ENCODE results near the gene PRR35. TPM values are rescaled to one million over a fixed set of nuclear protein-coding genes. Genes with fewer than 3 reads are reported as not detected.
A peak's percentile ranks its signal among the peaks of the same experiment; 100 is the strongest.

PRR35 gene
- total RNA-seq, 1 donor from 2014 or later, result 0.25 TPM

- no peaks in the 10 kb centered on the region for H3K27me3 Mint-ChIP-seq (ENCODE audit: low read depth)
- peak overlapping the region; percentile 82 for H3K4me3 Mint-ChIP-seq
- H3K4me1 Mint-ChIP-seq, result peaks cover 25% of the 10 kb centered on the region
- H3K27ac Mint-ChIP-seq, result peak overlapping the region; percentile 60
- no peak for TF ChIP-seq CTCF (IDR thresholded peaks at IDR 0.05; ENCODE audit: unreplicated experiment)
- no peak for DNase-seq (ENCODE audit: low spot score in 2 of 2, unreplicated experiment in 2 of 2)
- no peaks in the 10 kb centered on the region for H3K9me3 Mint-ChIP-seq
- no peaks in the 10 kb centered on the region for H3K36me3 Mint-ChIP-seq
These were observed 34.5 kb upstream of the PRR35 start for GRCh38 chr16:525520-526180.

GRCh38 chr16:526181-527014 lies 33.8 kb upstream of the PRR35 start:
- no peaks in the 10 kb centered on the region for H3K27me3 Mint-ChIP-seq (ENCODE audit: low read depth)
- DNase-seq (ENCODE audit: low spot score in 2 of 2, unreplicated experiment in 2 of 2), result peak in 1 of 2 experiments; percentile 67
- no peak for TF ChIP-seq CTCF (IDR thresholded peaks at IDR 0.05; ENCODE audit: unreplicated experiment)
- no peaks in the 10 kb centered on the region for H3K36me3 Mint-ChIP-seq
- peaks cover 25% of the 10 kb centered on the region for H3K4me1 Mint-ChIP-seq
- H3K27ac Mint-ChIP-seq, result peak overlapping the region; percentile 98
- H3K4me3 Mint-ChIP-seq, result peak overlapping the region; percentile 82
- no peaks in the 10 kb centered on the region for H3K9me3 Mint-ChIP-seq

- no peaks in the 10 kb centered on the region for H3K9me3 Mint-ChIP-seq
- peak; percentile 86 to 93 for DNase-seq (ENCODE audit: low spot score in 2 of 2, unreplicated experiment in 2 of 2)
- no peaks in the 10 kb centered on the region for H3K36me3 Mint-ChIP-seq
- H3K4me3 Mint-ChIP-seq, result peak within 1 kb of the TSS; percentile 82
- H3K27me3 Mint-ChIP-seq (ENCODE audit: low read depth), result no peaks in the 10 kb centered on the region
- H3K4me1 Mint-ChIP-seq, result peaks cover 25% of the 10 kb centered on the region
- H3K27ac Mint-ChIP-seq, result peak within 1 kb of the TSS; percentile 98
- TF ChIP-seq CTCF (IDR thresholded peaks at IDR 0.05; ENCODE audit: unreplicated experiment), result no peak
These were observed 32.9 kb upstream of the PRR35 start, which contains the start of gene CAPN15 for GRCh38 chr16:527015-527903. Gene CAPN15 (plus strand): TSS chr16:527712. CDS start chr16:546839, 19,127 bp downstream.

GRCh38 chr16:528111-529011 lies 31.8 kb upstream of the PRR35 start:
- peak overlapping the region; percentile 81 for H3K4me3 Mint-ChIP-seq
- DNase-seq (ENCODE audit: low spot score in 2 of 2, unreplicated experiment in 2 of 2), result peak in 1 of 2 experiments; percentile 53
- H3K27ac Mint-ChIP-seq, result peak overlapping the region; percentile 78
- no peaks in the 10 kb centered on the region for H3K36me3 Mint-ChIP-seq
- peaks cover 25% of the 10 kb centered on the region for H3K4me1 Mint-ChIP-seq
- H3K9me3 Mint-ChIP-seq, result no peaks in the 10 kb centered on the region
- no peak for TF ChIP-seq CTCF (IDR thresholded peaks at IDR 0.05; ENCODE audit: unreplicated experiment)
- H3K27me3 Mint-ChIP-seq (ENCODE audit: low read depth), result no peaks in the 10 kb centered on the region
